GM12878 (cell line): ENCODE measurements around the gene NTM. TPM values are rescaled to one million over a fixed set of nuclear protein-coding genes. Genes with fewer than 3 reads are reported as not detected.

Source experiments
- ATAC-seq: fragments of 200-7000 bp; cut with Tn5 transposase; 3 replicates; pipeline ENCODE4 v1.9.1; 2020; ENCODE audit warnings: mild to moderate bottlenecking, moderate library complexity
- BruUV-seq: library from RNA; stranded (reverse); fragments of 400-500 nt; replicated peaks from 2 replicates; lab custom pipeline; 2021; lab: Mats Ljungman, UMichigan
- CTCF ChIA-PET: fragments of 300-600 bp; sonication (Branson Sonifier 250); formaldehyde crosslinking; extraction: SDS; loops from one replicate; lab custom pipeline; 2021; ENCODE audit warnings: inconsistent platforms; lab: Yijun Ruan, JAX
- POLR2A ChIA-PET: fragments of 350-600 bp; formaldehyde crosslinking; extraction: SDS; loops from one replicate; lab custom pipeline; 2021; ENCODE audit warnings: inconsistent platforms; lab: Charles Lee
- RAD21 ChIA-PET: fragments of 300-600 bp; sonication (Branson Sonifier 250); formaldehyde crosslinking; loops from one replicate; lab custom pipeline; 2023; ENCODE audit warnings: antibody characterized with exemption; ENCODE audit not compliant: unreplicated experiment; lab: Charles Lee
- SMC1A ChIA-PET: fragments of 300-600 bp; sonication (Branson Sonifier 250); formaldehyde crosslinking; loops from one replicate; lab custom pipeline; 2023; ENCODE audit not compliant: unreplicated experiment, uncharacterized antibody; lab: Charles Lee
- DNase-seq: peaks from one replicate; pipeline ENCODE4 v3.0.0-alpha.2; 2011; ENCODE audit warnings: low read depth, low spot score
- FAIRE-seq: peaks from 3 replicates; lab custom pipeline; 2011; peaks lifted over from hg19 to GRCh38; lab: Jason Lieb, UNC
- H2AFZ ChIP-seq: 2 replicates; pipeline ENCODE4 v1.6.0; 2011; ENCODE audit warnings: low read depth, low read length, control low read depth; ENCODE audit not compliant: control insufficient read depth
- H3K27ac ChIP-seq: 2 replicates; pipeline ENCODE4 v1.5.1; 2011; ENCODE audit warnings: control low read depth; ENCODE audit not compliant: control insufficient read depth, insufficient read depth
- H3K27me3 ChIP-seq, 2 experiments: replicated peaks in 1 of 2; 2 replicates each; pipeline versions ENCODE4 v1.6.0 to v1.6.1; 2011; ENCODE audit warnings: low read length in 1 of 2; ENCODE audit not compliant: control insufficient read depth in 2 of 2, insufficient read depth in 2 of 2
- H3K36me3 ChIP-seq, 2 experiments: 2 replicates each; pipeline ENCODE4 v1.5.1; 2011; ENCODE audit warnings: low read length in 1 of 2; ENCODE audit not compliant: control insufficient read depth in 2 of 2, insufficient read depth in 2 of 2
- H3K4me1 ChIP-seq: 2 replicates; pipeline ENCODE4 v1.6.1; 2011; ENCODE audit warnings: mild to moderate bottlenecking, low read length, moderate library complexity, mixed read lengths; ENCODE audit not compliant: control insufficient read depth, insufficient read depth
- H3K4me2 ChIP-seq: 2 replicates; pipeline ENCODE4 v1.6.0; 2011; ENCODE audit warnings: control low read depth; ENCODE audit not compliant: control insufficient read depth, insufficient read depth
- H3K4me3 ChIP-seq: fragments of 200-600 bp; sonication (generic); 2 replicates; pipeline ENCODE4 v1.5.1; 2016
- H3K79me2 ChIP-seq: 2 replicates; pipeline ENCODE4 v1.6.0; 2011; ENCODE audit warnings: low read length; ENCODE audit not compliant: control insufficient read depth, insufficient read depth
- H3K9ac ChIP-seq: 2 replicates; pipeline ENCODE4 v1.8.0; 2011; ENCODE audit warnings: low read length, control low read depth, mixed read lengths; ENCODE audit not compliant: control insufficient read depth, insufficient read depth
- H3K9me3 ChIP-seq: replicated peaks from 3 replicates; pipeline ENCODE4 v1.5.1; 2011; ENCODE audit warnings: mild to moderate bottlenecking, low read length; ENCODE audit not compliant: control insufficient read depth, insufficient read depth
- H4K20me1 ChIP-seq: 2 replicates; pipeline ENCODE4 v1.6.0; 2011; ENCODE audit not compliant: control insufficient read depth, insufficient read depth
- BHLHE40 ChIP-seq, 2 experiments: fragments of 450-650 bp in 1 of 2; IDR thresholded peaks; 2 replicates each; pipeline ENCODE4 v1.6.1; 2011 to 2017; ENCODE audit warnings: low read depth in 2 of 2, borderline replicate concordance in 1 of 2, improper control_type of control experiment in 1 of 2, low read length in 1 of 2, mild to moderate bottlenecking in 1 of 2
- CHD1 ChIP-seq: IDR thresholded peaks from 2 replicates; pipeline ENCODE4 v1.6.1; 2012; ENCODE audit warnings: low read depth, low read length, improper control_type of control experiment
- FOXM1 ChIP-seq: IDR thresholded peaks from 2 replicates; pipeline ENCODE4 v1.6.1; 2012; ENCODE audit warnings: low read depth, mild to moderate bottlenecking, inconsistent platforms, low read length, moderate library complexity
- MTA3 ChIP-seq: IDR thresholded peaks from 2 replicates; pipeline ENCODE4 v1.6.1; 2012; ENCODE audit warnings: low read length, inconsistent platforms, borderline replicate concordance
- PAX5 ChIP-seq: IDR thresholded peaks from 2 replicates; pipeline ENCODE4 v1.6.1; 2011; ENCODE audit warnings: low read depth, low read length, borderline replicate concordance
- PML ChIP-seq: IDR thresholded peaks from 2 replicates; pipeline ENCODE4 v1.6.1; 2012; ENCODE audit warnings: low read length, inconsistent platforms
- SMARCA5 ChIP-seq: fragments of 450-650 bp; IDR thresholded peaks from 2 replicates; pipeline ENCODE4 v1.6.1; 2017; ENCODE audit warnings: mild to moderate bottlenecking
- WGBS: methylation state at CpG from one replicate; pipeline ENCODE4 v1.1.6; 2016; ENCODE audit warnings: low lambda C conversion rate; ENCODE audit not compliant: insufficient replicate concordance, insufficient coverage; ENCODE audit errors: missing lambda C conversion rate; 5-methylcytosine and 5-hydroxymethylcytosine counted together
- in situ Hi-C: fragments of 300-500 bp; cut with MboI; formaldehyde crosslinking; loops from 9 replicates; pipeline ENCODE4 v1.14.3; 2018; ENCODE audit warnings: mixed read lengths
- intact Hi-C: fragments of 100-400 bp; cut with micrococcal nuclease; formaldehyde crosslinking; loops from one replicate; pipeline ENCODE4 v1.14.2; 2022; ENCODE audit not compliant: unreplicated experiment
- polyA plus RNA-seq, 11 experiments: library from polyadenylated mRNA; depleted of rRNA in 4 of 11; unstranded in 6 of 11; stranded (reverse) in 5 of 11; fragments of >200 nt; fragmentation: Nextera tagmentation in 4 of 11; fragmentation: Illumina TruSeq in 1 of 11; extraction: Ambion mirVana in 4 of 11; extraction: Trizol in 1 of 11; gene quantifications; 1 replicate in 1 of 11; 2 replicates in 10 of 11; pipeline versions ENCODE4 v1.2.1 to v1.2.3, GENCODE V29; 2011 to 2016; ENCODE audit warnings: inconsistent platforms in 2 of 11, missing spikeins in 2 of 11, low read depth in 1 of 11
- total RNA-seq, 4 experiments: library from RNA; depleted of rRNA in 3 of 4; stranded (reverse); fragments of >200 nt in 3 of 4; fragmentation: Illumina TruSeq in 1 of 4; extraction: Trizol in 1 of 4; gene quantifications; 2 replicates each; pipeline versions ENCODE4 v1.2.1 to v1.2.3, GENCODE V29; 2013 to 2021
- TF ChIP-seq, protein P1 (sequence below): IDR thresholded peaks from 2 replicates; pipeline ENCODE4 v1.6.1; 2011; ENCODE audit warnings: low read depth, mild to moderate bottlenecking, low read length, moderate library complexity, borderline replicate concordance; ENCODE audit errors: extremely low read depth
- TF ChIP-seq, protein P2 (sequence below): fragments of 450-650 bp; IDR thresholded peaks from 2 replicates; pipeline ENCODE4 v1.6.1; 2016; ENCODE audit warnings: mild to moderate bottlenecking, moderate library complexity, borderline replicate concordance

NTM gene
- total and polyA plus RNA-seq, 10 of the 15 experiments (the other 5 are each of a cell fraction or from before 2014, with no cell fraction given) = not detected

DNA sequence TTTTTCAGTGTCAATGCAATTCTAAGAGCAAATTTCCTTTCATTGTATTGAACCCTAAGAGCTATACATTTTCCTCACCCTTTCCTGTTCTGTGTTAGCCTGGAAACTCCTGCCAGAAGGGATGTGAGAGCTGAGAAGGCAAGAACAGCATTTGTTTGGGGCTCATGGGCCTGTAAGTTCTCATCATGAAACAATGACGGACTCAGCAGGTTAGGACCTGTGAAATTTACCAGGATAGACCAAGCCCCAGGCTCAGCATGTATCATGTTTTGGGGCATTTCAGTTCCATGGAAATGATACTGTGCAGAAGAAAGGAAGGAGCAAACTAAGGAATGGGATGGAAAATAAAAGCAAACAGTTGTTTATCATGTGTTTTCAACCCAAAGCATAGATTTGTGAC lies 41.6 kb downstream of the NTM start:
- intact Hi-C loops = no loop called here
- RAD21 ChIA-PET = no interaction called here
- TF ChIP-seq PML = no peak
- no peak for TF ChIP-seq FOXM1
- TF ChIP-seq, protein P1, sequence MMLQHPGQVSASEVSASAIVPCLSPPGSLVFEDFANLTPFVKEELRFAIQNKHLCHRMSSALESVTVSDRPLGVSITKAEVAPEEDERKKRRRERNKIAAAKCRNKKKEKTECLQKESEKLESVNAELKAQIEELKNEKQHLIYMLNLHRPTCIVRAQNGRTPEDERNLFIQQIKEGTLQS = no peak
- TF ChIP-seq SMARCA5 = no peak
- TF ChIP-seq CHD1 = no peak
- TF ChIP-seq PAX5 = no peak
- TF ChIP-seq BHLHE40 (IDR thresholded peaks at IDR 0.05; ENCODE audit: borderline replicate concordance in 1 of 2, low read depth in 2 of 2, low read length in 1 of 2) = no peak
- TF ChIP-seq MTA3 = no peak
- Histone ChIP-seq H3K9ac (no peak overlapping the region), H3K4me2 (no peak overlapping the region), H3K36me3 (no peaks in the 10 kb centered on the region), H3K9me3 (no peaks in the 10 kb centered on the region), H3K27me3 (no peaks in the 10 kb centered on the region), H2AFZ (no peak overlapping the region), H3K27ac (no peak overlapping the region), H4K20me1 (no peaks in the 10 kb centered on the region), H3K79me2 (no peaks in the 10 kb centered on the region), H3K4me1 (no peaks in the 10 kb centered on the region), H3K4me3 (no peak overlapping the region)
- no TSS peak for BruUV-seq
- in situ Hi-C loops = no loop called here
- WGBS = 25% methylated on average over 1 of the region's 1 CpG
- SMC1A ChIA-PET = no interaction called here
- POLR2A ChIA-PET = no interaction called here
- ATAC-seq (no peak), FAIRE-seq (no peak), DNase-seq (no peak)
- CTCF ChIA-PET = interaction anchor here (0.6 kb wide), 2 partner anchors 1531 to 1923 kb away, joined by 3 read pairs; no protein-coding TSS in a partner anchor

DNA sequence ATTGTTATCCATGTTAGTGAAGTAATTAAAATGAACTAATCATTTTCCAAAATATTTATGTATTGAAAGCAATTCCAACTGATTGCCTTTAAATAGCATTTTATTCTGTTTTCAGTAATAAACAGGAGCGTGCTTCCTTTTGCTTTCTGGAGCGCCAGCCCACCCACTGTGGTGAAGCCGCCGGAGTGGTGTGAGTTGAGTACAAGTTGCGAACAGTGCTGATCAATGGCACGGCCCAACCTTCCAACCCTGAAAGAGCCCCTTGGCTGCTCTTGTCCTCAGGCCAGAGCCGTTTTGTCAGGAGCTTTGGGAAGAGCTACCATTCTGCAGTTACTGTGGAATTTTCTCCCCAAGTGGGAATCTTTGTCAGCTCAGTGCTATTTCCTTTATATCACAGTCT lies 42.8 kb downstream of the NTM start:
- in situ Hi-C loops = no loop called here
- H3K27me3 ChIP-seq = no peaks in the 10 kb centered on the region
- no TSS peak for BruUV-seq
- SMC1A ChIA-PET = no interaction called here
- POLR2A ChIA-PET = no interaction called here
- no peak overlapping the region for H3K4me2 ChIP-seq
- no peaks in the 10 kb centered on the region for H3K36me3 ChIP-seq
- no peak overlapping the region for H2AFZ ChIP-seq
- FAIRE-seq (no peak), ATAC-seq (no peak), DNase-seq (no peak)
- H3K4me1 ChIP-seq = no peaks in the 10 kb centered on the region
- RAD21 ChIA-PET = no interaction called here
- no peak overlapping the region for H3K4me3 ChIP-seq
- H3K27ac ChIP-seq = no peak overlapping the region
- WGBS = 56% methylated on average over 7 of the region's 7 CpGs
- no peaks in the 10 kb centered on the region for H3K79me2 ChIP-seq
- no peaks in the 10 kb centered on the region for H4K20me1 ChIP-seq
- no peaks in the 10 kb centered on the region for H3K9me3 ChIP-seq
- CTCF ChIA-PET = interaction anchor here (1.2 kb wide), 1 partner anchor 261 kb away, joined by 3 read pairs; no protein-coding TSS in a partner anchor
- intact Hi-C loops = no loop called here
- no peak overlapping the region for H3K9ac ChIP-seq
- TF ChIP-seq, protein P2, sequence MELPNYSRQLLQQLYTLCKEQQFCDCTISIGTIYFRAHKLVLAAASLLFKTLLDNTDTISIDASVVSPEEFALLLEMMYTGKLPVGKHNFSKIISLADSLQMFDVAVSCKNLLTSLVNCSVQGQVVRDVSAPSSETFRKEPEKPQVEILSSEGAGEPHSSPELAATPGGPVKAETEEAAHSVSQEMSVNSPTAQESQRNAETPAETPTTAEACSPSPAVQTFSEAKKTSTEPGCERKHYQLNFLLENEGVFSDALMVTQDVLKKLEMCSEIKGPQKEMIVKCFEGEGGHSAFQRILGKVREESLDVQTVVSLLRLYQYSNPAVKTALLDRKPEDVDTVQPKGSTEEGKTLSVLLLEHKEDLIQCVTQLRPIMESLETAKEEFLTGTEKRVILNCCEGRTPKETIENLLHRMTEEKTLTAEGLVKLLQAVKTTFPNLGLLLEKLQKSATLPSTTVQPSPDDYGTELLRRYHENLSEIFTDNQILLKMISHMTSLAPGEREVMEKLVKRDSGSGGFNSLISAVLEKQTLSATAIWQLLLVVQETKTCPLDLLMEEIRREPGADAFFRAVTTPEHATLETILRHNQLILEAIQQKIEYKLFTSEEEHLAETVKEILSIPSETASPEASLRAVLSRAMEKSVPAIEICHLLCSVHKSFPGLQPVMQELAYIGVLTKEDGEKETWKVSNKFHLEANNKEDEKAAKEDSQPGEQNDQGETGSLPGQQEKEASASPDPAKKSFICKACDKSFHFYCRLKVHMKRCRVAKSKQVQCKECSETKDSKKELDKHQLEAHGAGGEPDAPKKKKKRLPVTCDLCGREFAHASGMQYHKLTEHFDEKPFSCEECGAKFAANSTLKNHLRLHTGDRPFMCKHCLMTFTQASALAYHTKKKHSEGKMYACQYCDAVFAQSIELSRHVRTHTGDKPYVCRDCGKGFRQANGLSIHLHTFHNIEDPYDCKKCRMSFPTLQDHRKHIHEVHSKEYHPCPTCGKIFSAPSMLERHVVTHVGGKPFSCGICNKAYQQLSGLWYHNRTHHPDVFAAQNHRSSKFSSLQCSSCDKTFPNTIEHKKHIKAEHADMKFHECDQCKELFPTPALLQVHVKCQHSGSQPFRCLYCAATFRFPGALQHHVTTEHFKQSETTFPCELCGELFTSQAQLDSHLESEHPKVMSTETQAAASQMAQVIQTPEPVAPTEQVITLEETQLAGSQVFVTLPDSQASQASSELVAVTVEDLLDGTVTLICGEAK = no peak
